Stimulated activated CD4-positive, alpha-beta T cell treated with anti-CD3 and anti-CD28 coated beads, Interleukin-2, amount 100 ng/mL, for 4 hours (primary cell): ENCODE results near the gene TBC1D8.
A peak's percentile ranks its signal among the peaks of the same experiment; 100 is the strongest.

Experiments used
- DNase-seq: peaks from one replicate; pipeline ENCODE4 v3.0.0-alpha.2; 2020; ENCODE audit warnings: low read depth

Gene TBC1D8

DNA sequence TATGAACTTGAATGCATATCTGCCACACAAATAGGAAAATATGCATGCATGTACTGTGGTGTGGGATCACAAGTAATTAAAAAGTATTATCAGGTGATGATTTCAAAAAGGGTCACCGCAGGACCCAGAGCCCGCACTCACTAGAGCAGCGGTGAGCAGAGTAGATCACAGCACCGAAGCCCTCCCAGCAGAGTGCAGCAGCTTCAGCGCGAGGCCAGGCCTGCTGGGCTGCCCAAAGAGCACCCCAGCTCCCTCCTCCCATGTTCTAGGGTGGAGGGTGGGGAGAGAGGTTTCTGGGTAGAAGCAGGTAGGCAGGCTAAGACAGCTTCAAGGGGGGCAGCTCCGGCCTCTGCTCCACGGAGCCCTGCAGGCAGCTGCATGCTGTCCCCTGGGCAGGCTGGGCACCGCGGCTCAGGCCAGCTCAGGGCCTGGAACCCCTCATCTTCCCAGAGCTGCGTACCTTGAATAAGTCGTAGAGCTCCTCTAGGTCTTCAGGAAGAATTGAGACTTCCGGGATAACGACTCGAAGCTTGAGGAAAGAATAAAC lies 124.2 kb downstream of the TBC1D8 start:
- no peak for DNase-seq

DNA sequence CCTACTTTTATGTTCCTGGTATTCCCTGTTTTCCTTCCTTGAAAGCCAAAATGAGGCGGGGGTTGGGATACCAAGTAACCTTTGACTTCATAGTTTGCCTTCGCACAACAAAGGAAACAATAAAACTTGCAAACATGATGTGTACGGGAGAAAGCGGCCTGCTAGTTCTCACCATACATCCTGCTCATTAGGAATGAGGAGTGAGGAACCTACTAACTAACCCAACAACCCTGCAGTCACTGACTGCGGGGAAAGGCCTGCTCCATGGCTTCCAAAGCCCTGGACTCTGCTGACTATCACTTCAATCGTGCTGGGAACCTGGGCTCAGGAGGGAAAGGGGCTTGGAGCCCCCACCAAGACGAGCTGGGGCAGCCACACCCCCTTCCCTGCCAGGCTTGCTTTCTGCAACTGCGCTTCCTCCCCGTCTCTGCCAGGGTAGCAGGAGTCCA lies 124.9 kb downstream of the TBC1D8 start:
- DNase-seq = no peak

DNA sequence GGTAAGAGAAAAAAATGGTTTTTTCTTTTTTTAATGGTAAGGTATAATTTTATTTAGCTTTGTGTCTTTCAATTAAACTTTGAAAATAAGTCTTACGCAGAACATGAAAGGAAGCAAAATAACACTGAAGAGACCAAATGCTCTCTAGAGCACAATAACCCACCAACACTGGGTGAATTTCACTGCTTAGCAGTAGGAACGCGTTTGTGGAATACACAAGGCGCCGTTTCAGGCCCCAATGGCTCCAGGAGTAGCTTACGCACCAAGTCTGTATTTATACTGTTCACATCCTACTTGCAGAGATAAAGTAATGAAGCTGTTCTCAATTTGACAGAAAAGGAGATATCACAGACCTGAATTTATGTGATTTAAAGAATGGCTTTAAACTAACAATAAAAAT lies 125.6 kb downstream of the TBC1D8 start:
- DNase-seq = no peak

DNA sequence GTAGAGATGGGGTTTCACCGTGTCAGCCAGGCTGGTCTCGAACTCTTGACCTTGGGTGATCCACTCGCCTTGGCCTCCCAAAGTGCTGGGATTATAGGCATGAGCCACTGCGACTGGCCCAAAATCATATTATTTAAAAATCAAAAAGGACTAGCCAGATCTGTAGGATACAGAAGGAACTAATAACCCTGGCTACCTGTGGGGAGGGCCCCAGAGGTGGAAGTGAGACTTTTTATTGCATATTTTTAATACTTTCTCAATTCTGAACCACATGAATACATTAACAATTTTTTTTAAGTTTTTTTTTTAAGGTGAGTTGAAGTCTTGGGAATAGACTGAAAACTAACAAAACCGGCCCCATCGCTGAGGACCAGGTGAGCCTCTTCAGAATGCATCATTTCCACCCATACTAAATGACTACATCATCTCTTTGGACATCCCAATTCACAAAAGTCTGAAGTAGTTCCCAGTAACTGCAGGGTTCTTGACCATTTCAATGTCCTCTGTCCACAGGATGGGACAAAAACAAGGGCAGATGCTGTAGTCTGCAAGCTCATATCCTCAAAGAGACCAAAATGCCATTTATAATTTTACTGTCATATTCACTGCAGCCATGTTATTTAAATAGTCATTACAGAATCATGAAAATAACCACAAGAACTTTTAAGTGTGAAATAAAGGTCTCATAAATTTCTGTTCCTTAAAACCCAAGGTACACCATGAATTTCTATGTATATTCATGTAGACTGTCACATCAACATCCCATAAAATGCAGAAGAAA lies 127.7 kb downstream of the TBC1D8 start:
- no peak for DNase-seq

DNA sequence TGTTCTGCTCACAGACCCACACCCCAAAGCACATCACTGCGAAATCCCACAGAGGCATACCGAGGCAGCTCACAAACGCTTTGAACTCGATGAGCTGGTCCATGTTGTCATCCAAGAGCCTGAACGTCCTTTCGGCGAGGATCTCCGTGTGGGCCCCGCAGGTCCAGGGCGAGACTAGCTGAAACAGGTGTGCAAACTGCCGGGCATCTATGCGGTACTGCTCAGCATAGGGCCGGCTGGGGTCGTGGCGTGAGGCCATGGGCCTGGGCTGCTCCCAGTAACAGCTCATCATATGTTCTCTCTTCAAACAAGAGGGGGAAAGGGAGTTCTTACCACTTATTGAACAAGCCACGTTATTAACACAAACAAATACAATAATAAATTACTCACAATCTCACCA lies 129.0 kb downstream of the TBC1D8 start:
- no peak for DNase-seq

DNA sequence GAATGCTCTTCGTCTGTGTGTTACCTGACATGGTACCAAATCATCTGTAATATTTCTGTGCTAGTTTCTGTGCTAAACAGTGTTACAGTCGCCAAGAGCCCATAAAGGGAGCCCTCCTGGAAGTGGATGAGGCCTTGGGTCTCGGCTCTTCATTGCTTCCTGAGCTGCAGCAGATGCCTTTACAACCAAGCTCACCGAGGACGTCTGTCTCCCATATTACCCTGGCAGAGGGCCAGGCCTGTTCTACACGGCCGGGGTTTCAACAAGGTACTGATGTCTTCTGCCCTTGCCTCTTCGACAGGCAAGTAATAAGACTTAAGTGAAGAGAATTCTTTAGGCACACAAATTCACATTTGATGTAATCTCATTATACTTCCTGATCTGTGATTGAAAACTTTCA lies 132.2 kb downstream of the TBC1D8 start:
- no peak for DNase-seq

DNA sequence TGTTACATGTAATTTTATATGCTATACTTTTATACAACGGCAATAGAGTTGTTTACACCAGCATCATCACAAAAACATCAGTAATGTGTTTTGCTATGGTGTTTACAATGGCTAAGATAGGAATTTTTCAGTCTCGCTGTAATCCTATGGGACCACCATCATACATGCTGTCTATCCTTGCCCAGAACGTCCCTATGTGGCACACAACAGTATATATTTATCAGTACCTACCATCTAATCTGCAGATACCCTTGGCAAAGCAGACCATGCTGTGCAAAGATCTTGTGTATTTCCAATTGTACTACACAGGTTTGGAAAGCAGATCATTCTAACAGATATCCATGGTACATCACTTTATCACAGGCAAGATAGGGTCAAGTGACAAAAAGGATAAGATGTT lies 133.8 kb downstream of the TBC1D8 start:
- no peak for DNase-seq

DNA sequence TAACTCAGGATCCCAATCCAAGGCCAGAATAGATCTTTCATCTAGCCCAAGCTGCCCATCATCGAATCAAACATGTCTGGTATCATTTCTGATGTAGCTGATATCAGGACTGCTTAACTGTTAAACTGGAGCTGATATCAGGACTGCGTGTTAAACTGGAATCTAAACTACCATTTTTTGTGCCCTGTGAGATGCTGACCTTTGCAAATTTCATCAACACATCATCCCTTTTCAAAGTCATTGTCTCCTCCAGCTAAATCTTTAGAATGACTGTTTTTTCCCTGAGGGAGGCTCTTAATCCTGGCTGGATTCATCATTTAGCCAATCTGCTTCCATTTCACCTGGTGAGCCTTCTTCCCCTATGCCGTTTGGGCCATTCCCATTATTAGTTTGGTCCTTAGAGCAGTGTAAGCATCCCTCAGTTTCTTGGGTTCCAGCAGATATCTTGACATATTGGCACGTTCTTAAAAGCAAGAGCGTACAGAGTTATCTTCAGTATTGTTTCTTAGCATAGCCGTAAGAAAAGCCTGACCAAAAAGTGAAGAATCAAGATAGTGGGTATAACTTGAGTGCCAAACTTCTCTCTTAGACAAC lies 136.8 kb downstream of the TBC1D8 start:
- DNase-seq = no peak

DNA sequence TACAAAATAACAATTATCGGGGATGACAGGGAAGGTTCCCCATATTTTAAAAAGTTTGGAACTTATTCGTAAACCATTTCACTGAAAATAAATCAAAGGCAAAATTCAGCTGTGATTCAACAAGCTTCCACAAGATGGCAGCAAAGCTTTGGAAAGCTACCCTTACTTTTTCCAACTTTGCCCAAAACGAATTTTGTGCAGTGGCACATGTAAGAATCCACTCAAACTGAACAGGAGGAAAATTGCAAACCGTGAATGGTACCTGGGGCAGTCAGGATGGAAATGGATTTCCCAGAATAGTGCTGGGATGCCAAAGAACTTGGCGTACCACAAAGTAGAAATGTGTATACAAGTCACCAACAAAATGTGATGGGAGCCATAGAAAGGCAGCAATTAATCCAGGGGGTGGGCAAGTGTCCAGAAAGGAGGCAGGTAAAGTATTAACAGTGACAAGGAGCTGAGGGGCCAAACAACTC lies 138.4 kb downstream of the TBC1D8 start:
- peak; percentile 5 for DNase-seq

DNA sequence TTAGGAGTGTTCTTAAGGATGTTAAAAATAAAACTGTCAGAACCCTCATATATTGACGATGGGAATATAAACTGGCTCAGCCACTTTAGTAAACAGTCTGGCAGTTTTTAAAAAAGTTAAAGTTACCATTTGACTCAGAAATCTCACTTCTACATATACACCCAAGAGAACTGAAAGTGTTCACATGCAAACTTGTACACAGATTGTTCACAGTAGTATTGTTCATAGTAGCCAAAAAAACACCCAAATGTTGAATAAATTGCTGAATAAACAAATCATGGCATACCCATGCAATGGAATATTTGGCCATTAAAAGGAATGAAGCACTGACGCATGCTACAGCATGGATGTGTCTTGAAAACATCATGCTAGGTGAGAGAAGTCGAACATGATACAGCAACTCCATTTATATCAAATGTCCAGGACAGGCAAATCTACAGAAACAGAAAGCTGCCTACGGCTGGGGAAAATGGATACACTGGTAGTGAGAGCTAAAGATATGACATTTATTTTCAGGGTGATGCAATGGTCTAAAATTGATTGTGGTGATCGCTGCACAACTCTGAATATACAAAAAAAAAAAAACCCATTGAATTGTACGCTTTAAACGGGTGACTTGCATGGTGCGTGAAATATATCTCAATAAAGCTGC lies 139.0 kb downstream of the TBC1D8 start:
- no peak for DNase-seq

DNA sequence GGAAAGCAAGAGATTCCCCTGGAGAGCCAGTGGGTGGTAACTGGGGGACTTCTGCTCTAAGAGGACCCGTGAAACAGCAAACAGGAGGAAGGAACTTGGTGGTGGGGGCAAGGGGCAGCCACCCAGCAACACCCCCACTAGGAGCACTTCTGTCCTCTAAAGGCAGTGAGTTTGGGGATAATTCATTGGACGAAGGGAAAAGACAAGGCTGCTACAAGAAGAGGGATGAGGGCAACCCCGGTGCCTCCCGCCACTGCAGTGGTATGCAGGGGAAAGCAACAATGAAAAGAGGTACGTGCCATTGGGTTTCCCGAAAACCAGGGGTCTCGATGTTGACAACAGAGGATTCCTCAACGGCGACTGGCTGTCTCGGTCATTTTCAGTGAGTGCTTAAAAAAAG lies 140.0 kb downstream of the TBC1D8 start:
- DNase-seq = no peak

DNA sequence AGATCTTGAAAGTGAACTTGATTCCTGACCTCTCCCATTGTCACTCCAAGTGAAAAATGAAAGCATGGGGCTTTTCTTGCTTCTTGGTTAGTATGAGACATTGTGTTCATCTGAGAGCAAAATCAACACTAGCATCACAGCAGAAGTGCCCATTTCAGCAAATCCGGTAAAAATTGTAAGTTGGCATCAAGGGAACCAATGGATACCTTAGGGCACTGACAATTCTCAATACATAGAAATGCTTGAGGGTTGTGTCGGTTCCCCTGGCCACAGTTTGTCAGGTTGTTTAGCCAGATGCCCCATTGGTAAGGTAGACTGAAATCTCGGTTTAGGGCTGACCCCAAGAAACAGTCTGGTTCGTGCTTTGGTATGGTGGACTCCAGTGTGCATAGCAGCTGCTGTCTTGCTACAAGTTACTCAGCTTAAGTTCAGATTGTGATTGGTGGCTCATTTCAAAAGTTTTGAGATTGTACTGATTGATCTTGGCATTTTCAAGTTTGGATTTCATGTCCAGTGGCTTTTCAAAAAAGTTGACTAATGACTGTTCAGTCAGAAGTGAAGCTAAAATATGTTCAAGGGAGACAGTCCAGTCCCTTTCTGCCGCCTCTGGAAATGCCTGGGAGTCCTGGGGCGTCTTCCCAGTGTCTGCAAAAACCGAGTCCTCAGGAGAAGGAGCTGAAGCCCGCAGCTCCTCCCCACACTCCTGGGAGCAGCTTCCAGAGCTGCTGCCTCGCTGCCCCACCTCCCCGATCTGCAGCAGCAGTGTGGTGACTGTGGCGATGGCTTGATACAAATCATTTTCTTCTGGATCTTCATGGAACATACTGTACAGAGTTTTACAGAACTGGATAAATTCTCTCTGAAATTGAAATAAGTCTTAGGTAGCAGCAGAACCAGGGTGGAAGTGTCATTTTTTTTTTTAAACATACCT lies 143.5 kb downstream of the TBC1D8 start:
- DNase-seq = no peak

DNA sequence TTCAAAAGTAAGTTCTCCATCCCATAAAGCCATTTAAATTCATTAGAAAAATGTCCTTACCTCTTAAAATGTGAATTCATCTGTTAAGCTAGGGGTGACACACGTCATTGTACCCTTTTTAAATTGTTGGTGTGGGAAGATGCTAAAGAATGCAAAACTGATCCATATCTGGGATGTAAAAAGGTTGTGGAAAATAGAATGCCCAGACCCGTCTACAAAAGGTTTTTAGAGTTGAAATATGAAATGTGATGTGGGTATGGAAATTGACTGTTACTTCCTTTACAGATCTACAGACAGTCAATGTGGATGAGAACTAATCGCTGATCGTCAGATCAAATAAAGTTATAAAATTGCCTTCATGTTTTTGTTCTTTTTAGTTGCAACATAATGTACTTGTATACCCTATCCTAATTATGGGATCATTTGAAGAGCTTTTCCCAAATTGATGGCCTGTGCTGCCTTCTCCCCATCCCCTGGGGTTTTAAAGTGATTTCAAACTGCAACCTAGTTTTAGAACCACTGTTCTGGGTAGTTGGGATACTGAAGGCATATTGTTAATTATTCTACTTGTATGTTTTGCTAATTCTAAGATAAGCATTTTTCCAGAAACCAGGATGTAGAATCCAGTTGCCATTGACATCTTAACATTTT lies 145.0 kb downstream of the TBC1D8 start:
- no peak for DNase-seq

DNA sequence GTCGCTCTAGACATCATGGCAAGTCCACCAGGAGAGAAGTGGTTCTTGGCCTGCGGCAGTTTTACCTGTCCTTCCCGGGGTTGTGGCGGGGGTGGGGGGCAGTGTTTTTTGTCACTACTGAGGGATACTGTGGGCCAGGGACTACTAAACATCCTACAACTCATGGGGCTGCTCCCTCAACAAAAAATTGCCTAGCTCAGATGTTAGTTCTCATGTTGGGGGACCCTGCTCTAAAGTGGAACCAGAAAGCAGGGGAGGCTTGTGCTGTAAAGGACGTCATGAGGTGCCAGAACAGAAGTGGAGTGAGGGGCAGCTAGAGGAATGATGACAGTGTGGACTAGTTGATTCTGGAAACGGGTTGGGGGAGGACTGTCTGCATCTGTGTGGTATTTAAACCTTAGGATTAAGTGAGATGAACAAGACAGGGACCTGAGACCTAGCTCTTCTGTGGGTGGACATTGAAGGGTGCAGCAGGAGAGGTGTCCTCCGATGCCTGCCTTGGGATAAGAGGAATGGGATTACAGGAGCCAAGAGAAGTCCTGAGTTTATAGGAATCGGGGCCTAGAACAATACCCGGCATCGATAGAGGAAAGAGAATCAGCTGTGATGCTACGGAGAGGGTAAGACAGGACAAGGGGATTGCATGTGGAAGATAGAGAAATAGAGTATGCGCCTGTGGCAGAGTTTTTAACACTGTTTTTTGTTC lies 146.4 kb downstream of the TBC1D8 start:
- DNase-seq = no peak

DNA sequence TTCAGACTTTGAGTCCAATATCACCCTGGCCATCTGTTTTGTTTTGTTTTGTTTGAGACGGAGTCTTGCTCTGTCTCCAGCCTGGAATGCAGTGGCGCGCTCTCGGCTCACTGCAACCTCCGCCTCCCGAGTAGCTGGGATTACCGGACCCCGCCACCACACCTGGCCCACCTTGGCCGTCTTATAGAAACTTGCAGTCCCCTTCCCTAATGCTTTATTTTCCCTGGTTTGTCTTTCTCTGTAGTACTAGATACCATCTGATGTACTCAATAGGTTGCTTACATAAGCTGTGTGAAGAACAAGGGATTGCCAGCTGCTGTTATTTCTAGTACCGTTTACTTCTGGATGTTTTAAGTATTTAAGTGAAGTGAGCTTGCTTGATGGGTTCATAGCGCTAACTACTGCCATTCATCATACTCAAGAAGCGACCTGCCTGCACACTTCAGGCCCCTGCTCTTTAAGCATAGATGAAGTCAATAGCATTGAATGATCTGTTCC lies 147.9 kb downstream of the TBC1D8 start:
- no peak for DNase-seq

DNA sequence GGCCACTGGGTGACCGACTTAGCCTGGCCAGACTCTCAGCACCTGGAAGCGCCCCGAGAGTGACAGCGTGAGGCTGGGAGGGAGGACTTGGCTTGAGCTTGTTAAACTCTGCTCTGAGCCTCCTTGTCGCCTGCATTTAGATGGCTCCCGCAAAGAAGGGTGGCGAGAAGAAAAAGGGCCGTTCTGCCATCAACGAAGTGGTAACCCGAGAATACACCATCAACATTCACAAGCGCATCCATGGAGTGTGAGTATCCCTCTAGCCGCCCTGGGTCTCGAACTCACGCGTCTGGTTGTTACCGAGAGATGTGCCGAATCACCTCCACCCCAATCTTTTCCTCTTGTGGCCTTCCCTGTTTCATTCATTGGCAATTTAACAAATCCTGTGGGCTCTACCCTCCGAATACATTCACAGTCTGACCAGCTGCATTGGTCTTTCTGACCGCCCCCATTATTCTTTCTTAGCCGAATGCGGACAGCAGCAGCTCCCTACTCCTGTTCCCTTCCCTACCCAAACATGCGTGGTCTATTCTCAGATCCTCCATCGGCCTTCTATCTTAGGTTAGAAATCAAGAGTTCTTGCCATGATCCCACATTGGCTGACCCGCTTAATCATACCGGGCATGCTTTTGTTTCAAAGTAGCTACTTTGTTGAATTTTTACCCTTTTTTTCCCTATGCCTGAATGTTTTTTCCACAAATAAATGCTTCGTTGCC lies 148.5 kb downstream of the TBC1D8 start:
- peak; percentile 3 for DNase-seq

DNA sequence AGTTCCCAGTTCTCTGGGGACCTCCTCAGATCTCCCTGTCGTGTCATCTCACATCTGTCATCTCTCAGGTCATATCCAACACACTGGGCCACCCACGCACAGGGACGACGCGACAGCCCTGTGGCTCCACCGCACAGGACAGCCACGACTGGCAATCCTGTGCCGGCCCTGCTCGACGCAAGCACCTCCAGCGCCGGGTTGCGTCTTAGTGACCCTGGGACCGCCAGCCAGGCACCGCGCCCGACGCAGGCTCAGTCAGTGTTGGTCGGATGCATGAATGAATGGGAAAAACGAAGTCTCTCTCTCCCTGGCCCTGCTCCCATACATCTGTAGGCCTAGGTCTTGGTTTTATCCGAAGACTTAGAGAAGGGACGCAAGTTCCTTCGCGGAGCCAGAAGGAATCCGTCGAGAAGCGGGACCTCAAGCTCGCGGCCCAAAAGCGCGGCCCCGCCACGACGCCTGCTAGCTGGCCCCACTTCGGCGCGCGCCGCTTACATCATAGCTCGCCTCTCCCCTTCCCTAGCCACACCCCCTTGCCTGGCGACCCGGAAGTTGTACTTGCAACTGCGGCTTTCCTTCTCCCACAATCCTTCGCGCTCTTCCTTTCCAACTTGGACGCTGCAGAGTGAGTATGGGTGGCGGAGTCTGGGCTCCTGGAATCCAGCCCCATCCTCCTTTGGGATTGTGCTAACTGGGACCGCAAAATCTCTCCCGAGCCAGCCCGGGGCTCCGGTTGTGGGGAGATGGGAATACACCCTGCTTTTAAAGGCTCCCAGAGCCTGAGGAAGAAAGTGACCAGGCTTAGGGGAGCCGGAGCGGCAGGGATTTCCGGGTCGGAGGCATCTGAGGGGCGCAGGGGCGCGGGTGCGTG lies 149.3 kb downstream of the TBC1D8 start, which contains the start of gene RPL31:
TSS of gene RPL31 (plus strand) at position 599 of the 871 bp plus-strand sequence. CDS start 413 bp downstream, outside the sequence.
- peak; percentile 97 for DNase-seq

DNA sequence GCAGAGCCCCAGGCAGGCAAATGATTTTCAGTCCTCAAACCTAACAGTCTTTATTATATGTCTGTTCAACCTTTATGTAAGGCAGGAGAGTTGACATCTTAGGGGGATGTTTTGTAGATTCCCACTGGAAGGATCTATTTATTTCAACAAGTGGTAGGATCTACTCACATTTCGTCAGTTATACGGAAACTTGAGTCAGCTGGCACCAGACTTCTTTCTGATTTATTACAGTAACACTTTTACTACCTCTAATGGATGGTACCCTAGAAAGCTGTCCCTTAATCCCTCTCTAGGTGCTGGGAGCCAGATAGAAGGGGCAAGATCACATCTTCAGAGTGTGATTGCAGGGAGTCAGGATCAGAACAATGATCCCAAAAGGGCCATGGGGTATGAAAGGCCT lies 151.2 kb downstream of the TBC1D8 start:
- DNase-seq = no peak

DNA sequence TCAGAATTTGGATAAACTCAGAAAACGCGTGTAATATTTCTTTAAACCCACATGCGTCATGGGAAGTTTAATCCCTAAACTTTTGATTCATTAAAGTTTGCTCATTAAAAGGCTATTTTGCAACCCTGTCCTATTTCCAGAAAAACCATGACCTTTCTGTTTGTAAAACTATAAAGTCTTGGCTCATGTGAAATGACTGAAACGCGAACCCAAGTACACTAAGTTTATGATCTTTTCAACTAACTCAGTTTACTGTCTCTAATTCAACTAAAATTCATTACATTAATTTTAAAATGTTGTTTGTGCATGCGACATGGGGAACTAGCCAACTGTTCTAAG lies 153.0 kb downstream of the TBC1D8 start:
- no peak for DNase-seq
